Cardiac fibroblast (primary cell): ENCODE data around the gene OXNAD1.

ENCODE experiments used
- DNase-seq, 2 donors: peaks; one replicate each; pipeline versions ENCODE4 v3.0.0 to v3.0.0-alpha.2; 2010; ENCODE audit warnings: low read depth in 2 of 2
- H3K4me3 ChIP-seq, 2 donors: replicated peaks in 1 of 2; 1 replicate in 1 of 2; 2 replicates in 1 of 2; pipeline ENCODE4 v1.5.1; 2011; ENCODE audit warnings: low read depth in 2 of 2, low read length in 2 of 2, mild to moderate bottlenecking in 2 of 2, moderate library complexity in 1 of 2
- CTCF ChIP-seq: IDR thresholded peaks from one replicate; pipeline ENCODE4 v1.5.1; 2011; ENCODE audit warnings: low read depth, mild to moderate bottlenecking, low read length, inconsistent platforms

OXNAD1 gene

DNA sequence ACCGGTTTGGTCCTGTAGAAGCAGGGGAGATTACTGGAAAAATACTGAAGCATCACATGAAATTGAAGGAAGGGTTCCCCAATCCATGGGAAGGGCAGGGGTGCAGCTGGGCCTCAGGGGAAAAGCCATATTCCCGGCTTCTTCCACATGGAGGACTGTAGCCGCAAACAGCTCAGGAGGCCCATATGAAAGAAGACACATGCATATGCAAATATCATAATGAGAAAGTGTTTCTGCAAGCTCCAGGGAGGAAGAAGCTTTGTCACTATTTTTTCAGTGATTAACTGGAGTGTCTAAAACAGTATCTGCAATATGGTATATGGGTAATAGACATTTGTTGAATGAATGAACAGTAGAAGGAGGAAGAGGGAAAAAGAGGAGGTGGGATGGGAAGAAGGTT, 19.4 kb upstream of the OXNAD1 start:
- no peak overlapping the region for H3K4me3 ChIP-seq
- DNase-seq, result no peak
- no peak for TF ChIP-seq CTCF

DNA sequence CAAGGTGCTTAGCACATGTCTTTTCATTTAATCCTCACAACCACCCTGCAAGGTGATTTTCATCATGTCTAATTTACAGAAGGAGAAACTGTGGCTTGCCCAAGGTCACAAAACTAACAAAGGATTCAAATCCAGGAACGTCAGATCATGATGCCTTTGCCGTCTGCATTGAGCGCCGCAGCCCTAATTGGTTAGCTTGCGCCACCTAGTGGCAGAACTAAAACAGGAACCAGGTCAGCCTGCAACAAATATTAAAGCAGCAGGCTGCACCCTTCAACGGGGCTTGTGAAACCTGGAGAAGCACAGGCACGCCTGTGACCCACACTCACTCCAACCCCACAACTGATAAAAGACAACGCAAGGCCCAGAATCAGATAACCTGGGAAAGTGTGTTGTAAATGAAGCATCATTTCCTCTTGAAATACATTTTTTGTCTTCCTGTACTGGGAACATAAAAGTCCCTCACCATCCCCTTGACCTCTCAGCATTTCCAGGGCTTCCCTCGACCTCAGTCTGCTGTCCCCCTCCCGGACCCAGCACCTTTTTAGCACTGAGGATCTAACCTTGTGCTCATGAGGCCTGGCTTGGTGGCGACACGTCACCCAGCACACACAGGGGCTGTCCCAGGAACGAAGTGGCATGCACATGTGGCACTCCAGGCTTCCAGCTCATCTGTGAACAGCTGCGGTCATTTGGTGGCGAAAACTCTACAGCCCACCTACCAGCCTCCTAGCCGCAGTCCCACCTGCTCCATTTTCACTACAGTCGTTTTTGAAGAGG, 17.5 kb upstream of the OXNAD1 start:
- H3K4me3 ChIP-seq, result no peak overlapping the region
- TF ChIP-seq CTCF, result peak; percentile 90
- peak; percentile 90 to 91 for DNase-seq

DNA sequence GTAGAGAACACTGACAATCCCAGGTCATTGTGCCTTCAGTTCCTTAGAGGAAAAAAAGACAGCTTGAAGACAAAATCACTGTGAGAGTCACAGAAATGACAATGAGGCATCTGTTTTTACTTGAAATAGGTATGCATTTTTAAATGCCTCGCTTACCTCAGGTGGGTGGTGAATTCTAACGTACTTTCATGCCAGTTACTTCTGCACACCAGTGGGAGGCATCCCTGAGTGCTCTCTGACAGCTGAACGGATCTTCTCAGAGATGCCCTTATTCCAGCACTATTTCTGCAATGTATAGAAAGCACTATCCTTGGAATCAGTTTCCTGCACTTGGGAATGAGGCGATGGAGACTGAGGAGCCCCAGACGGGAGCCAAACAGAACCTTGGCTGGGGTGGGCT, 16.5 kb upstream of the OXNAD1 start:
- DNase-seq, result no peak
- no peak overlapping the region for H3K4me3 ChIP-seq
- no peak for TF ChIP-seq CTCF

GRCh38 chr3:16249336-16249735, 15.7 kb upstream of the OXNAD1 start:
- peak; percentile 48 to 67 for DNase-seq
- H3K4me3 ChIP-seq, result no peak overlapping the region
- TF ChIP-seq CTCF, result peak; percentile 68

GRCh38 chr3:16249886-16250285, 15.1 kb upstream of the OXNAD1 start:
- TF ChIP-seq CTCF, result no peak
- no peak for DNase-seq
- no peak overlapping the region for H3K4me3 ChIP-seq

DNA sequence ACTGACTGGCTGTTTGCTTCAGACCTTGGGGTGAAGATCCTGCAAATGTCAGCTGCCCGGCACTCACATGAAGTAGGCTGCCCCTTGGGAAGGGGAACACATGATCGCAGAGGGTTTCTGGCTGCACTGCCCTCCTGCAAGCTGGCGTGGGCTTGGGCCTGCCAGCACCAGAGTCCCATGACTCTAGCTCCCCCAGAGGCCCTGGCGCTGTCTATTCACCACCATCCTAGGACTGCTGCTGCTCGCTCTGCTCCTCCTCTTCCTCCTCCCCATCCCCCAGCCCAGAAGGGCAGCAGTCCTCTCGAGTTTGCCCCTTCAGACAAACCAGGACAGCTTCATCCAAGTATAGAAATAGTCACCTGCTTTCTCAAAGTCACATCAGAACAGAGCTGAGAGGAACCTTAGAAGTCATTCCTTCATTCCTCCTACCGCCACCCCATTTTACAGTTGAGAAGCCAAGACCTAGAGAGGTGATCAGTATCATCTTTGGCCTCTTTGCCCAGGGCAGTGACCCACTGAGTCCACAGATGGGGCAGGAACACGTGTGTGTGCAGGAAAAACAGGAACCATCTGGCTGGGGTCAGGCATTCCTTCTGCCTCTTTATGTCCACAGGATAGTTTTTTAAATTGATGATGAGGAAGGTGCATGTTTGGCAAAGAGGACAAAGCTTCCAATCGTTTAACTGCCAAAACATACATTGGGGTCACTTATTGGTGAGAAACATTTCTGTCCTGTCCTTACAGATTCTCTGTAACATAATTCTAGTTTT, 13.5 kb upstream of the OXNAD1 start:
- no peak for DNase-seq
- no peak for TF ChIP-seq CTCF
- H3K4me3 ChIP-seq, result no peak overlapping the region
